IMR-90 (cell line): Measurements from ENCODE around the gene OR14I1. TPM values are rescaled to one million over a fixed set of nuclear protein-coding genes. Genes with fewer than 3 reads are reported as not detected.

Source experiments
- ATAC-seq: fragments of 200-7000 bp; cut with Tn5 transposase; 2 replicates; pipeline ENCODE4 v1.9.1; 2020; ENCODE audit warnings: low read depth, mild to moderate bottlenecking, moderate library complexity
- BruUV-seq: library from RNA; stranded (reverse); fragments of 400-500 nt; replicated peaks from 2 replicates; lab custom pipeline; 2021; lab: Mats Ljungman, UMichigan
- CTCF ChIA-PET: fragments of 300-600 bp; formaldehyde crosslinking; extraction: SDS; loops from one replicate; lab custom pipeline; 2021; ENCODE audit warnings: antibody characterized with exemption; lab: Yijun Ruan, JAX
- POLR2A ChIA-PET: fragments of 300-600 bp; sonication (Branson Sonifier 250); formaldehyde crosslinking; loops from one replicate; lab custom pipeline; 2022; ENCODE audit warnings: antibody characterized with exemption; ENCODE audit not compliant: unreplicated experiment; lab: Charles Lee
- DNase-seq: peaks from one replicate; pipeline ENCODE4 v3.0.0; 2013
- H2AFZ ChIP-seq: replicated peaks from 2 replicates; pipeline ENCODE3; 2013; ENCODE audit warnings: low read length, mild to moderate bottlenecking; ENCODE audit not compliant: poor library complexity
- H2AK5ac ChIP-seq: 2 replicates; pipeline ENCODE4 v1.6.1; 2013; ENCODE audit warnings: low read depth, low read length, inconsistent platforms
- H2AK9ac ChIP-seq: replicated peaks from 2 replicates; pipeline ENCODE3; 2013; ENCODE audit warnings: mild to moderate bottlenecking, low read depth, low read length, moderate library complexity; ENCODE audit not compliant: poor library complexity
- H2BK120ac ChIP-seq: 2 replicates; pipeline ENCODE4 v1.6.1; 2013; ENCODE audit warnings: low read depth, low read length, inconsistent platforms
- H2BK15ac ChIP-seq: 3 replicates; pipeline ENCODE4 v1.6.1; 2013; ENCODE audit warnings: low read depth, low read length, inconsistent platforms
- H2BK20ac ChIP-seq: 2 replicates; pipeline ENCODE4 v1.6.1; 2013; ENCODE audit warnings: low read depth, mild to moderate bottlenecking, inconsistent platforms, low read length, moderate library complexity
- H2BK5ac ChIP-seq: 2 replicates; pipeline ENCODE4 v1.6.1; 2013; ENCODE audit warnings: mild to moderate bottlenecking, low read depth, low read length, inconsistent platforms; ENCODE audit not compliant: poor library complexity, severe bottlenecking
- H3K14ac ChIP-seq: replicated peaks from 2 replicates; pipeline ENCODE4 v1.6.1; 2013; ENCODE audit warnings: low read depth, low read length, inconsistent platforms
- H3K18ac ChIP-seq: 2 replicates; pipeline ENCODE4 v1.6.1; 2013; ENCODE audit warnings: low read depth, low read length, control low read depth
- H3K23ac ChIP-seq: 2 replicates; pipeline ENCODE4 v1.6.1; 2013; ENCODE audit warnings: low read depth, low read length, inconsistent platforms
- H3K27ac ChIP-seq: 2 replicates; pipeline ENCODE4 v1.5.1; 2013; ENCODE audit warnings: mild to moderate bottlenecking, control low read depth, low read length; ENCODE audit not compliant: insufficient read depth
- H3K27me3 ChIP-seq: 2 replicates; pipeline ENCODE4 v1.6.1; 2013; ENCODE audit warnings: low read length; ENCODE audit not compliant: control insufficient read depth, insufficient read depth
- H3K36me3 ChIP-seq: 2 replicates; pipeline ENCODE4 v1.6.1; 2013; ENCODE audit warnings: low read length, mixed read lengths; ENCODE audit not compliant: control insufficient read depth, insufficient read depth
- H3K4ac ChIP-seq: 2 replicates; pipeline ENCODE4 v1.6.1; 2013; ENCODE audit warnings: low read depth, low read length, inconsistent platforms
- H3K4me1 ChIP-seq: 2 replicates; pipeline ENCODE4 v1.6.1; 2013; ENCODE audit warnings: low read length, mixed read lengths; ENCODE audit not compliant: control insufficient read depth, insufficient read depth
- H3K4me2 ChIP-seq: 2 replicates; pipeline ENCODE4 v1.6.1; 2013; ENCODE audit warnings: low read depth, mild to moderate bottlenecking, control low read depth, low read length, moderate library complexity
- H3K4me3 ChIP-seq: 2 replicates; pipeline ENCODE4 v1.5.1; 2013; ENCODE audit warnings: low read depth, mild to moderate bottlenecking, control low read depth, low read length, moderate library complexity; ENCODE audit not compliant: insufficient read depth
- H3K56ac ChIP-seq: 2 replicates; pipeline ENCODE4 v1.6.1; 2013; ENCODE audit warnings: low read length, inconsistent platforms; ENCODE audit not compliant: insufficient read depth; ENCODE audit errors: extremely low read depth
- H3K79me1 ChIP-seq, 2 experiments: 2 replicates each; pipeline ENCODE4 v1.6.1; 2013; ENCODE audit warnings: low read length in 2 of 2, inconsistent platforms in 1 of 2, low read depth in 1 of 2
- H3K9ac ChIP-seq: 2 replicates; pipeline ENCODE4 v1.6.1; 2013; ENCODE audit warnings: low read depth, low read length, control low read depth
- H3K9me1 ChIP-seq: 2 replicates; pipeline ENCODE4 v1.6.1; 2013; ENCODE audit warnings: low read length, inconsistent platforms; ENCODE audit not compliant: insufficient read depth
- H3K9me3 ChIP-seq: 2 replicates; pipeline ENCODE4 v1.6.1; 2013; ENCODE audit warnings: low read length; ENCODE audit not compliant: control insufficient read depth, insufficient read depth
- H4K20me1 ChIP-seq: 2 replicates; pipeline ENCODE4 v1.6.1; 2013; ENCODE audit warnings: low read length, inconsistent platforms; ENCODE audit not compliant: insufficient read depth
- H4K5ac ChIP-seq: 2 replicates; pipeline ENCODE4 v1.6.1; 2013; ENCODE audit warnings: mild to moderate bottlenecking, low read depth, low read length, control low read depth
- H4K8ac ChIP-seq, 2 experiments: 2 replicates each; pipeline ENCODE4 v1.6.1; 2013; ENCODE audit warnings: low read depth in 2 of 2, low read length in 2 of 2, control low read depth in 1 of 2, inconsistent platforms in 1 of 2
- H4K91ac ChIP-seq: 2 replicates; pipeline ENCODE4 v1.6.1; 2013; ENCODE audit warnings: low read depth, low read length, inconsistent platforms; ENCODE audit not compliant: insufficient read depth
- CEBPB ChIP-seq: IDR thresholded peaks from 2 replicates; pipeline ENCODE4 v1.6.1; 2012; ENCODE audit warnings: low read depth, low read length, improper control_type of control experiment
- MAZ ChIP-seq: IDR thresholded peaks from 2 replicates; pipeline ENCODE4 v1.6.1; 2012; ENCODE audit warnings: low read depth, mild to moderate bottlenecking, low read length, improper control_type of control experiment, moderate library complexity, borderline replicate concordance
- RAD21 ChIP-seq: IDR thresholded peaks from 2 replicates; pipeline ENCODE4 v1.6.1; 2012; ENCODE audit warnings: low read length, improper control_type of control experiment
- SMC3 ChIP-seq: fragments of 150-350 bp; IDR thresholded peaks from 2 replicates; pipeline ENCODE4 v1.6.1; 2016; ENCODE audit warnings: low read depth, mild to moderate bottlenecking, antibody characterized with exemption, low read length, moderate library complexity
- WGBS, 2 experiments: methylation state at CpG; one replicate each; pipeline versions ENCODE4 v1.1.5 to v1.1.7; 2013; ENCODE audit warnings: missing lambda C conversion rate in 2 of 2; ENCODE audit not compliant: insufficient read length in 1 of 2; ENCODE audit errors: extremely low coverage in 2 of 2; 5-methylcytosine and 5-hydroxymethylcytosine counted together
- dilution Hi-C: fragments of 300-500 bp; cut with HindIII; formaldehyde crosslinking; loops from one replicate; pipeline ENCODE4 v1.14.3; 2018; ENCODE audit warnings: low sequenced_read_pairs; ENCODE audit not compliant: unreplicated experiment
- in situ Hi-C: fragments of 300-500 bp; cut with MboI; formaldehyde crosslinking; loops from 3 replicates; pipeline ENCODE4 v1.14.3; 2019; ENCODE audit warnings: low sequenced_read_pairs, inconsistent platforms, mixed read lengths
- intact Hi-C: fragments of 100-400 bp; cut with micrococcal nuclease; formaldehyde crosslinking; loops from 2 replicates; pipeline ENCODE4 v1.10.0; 2022
- polyA plus RNA-seq, 3 experiments: library from polyadenylated mRNA; depleted of rRNA; stranded (reverse); fragments of >200 nt; gene quantifications; 2 replicates each; pipeline ENCODE4 v1.2.3, GENCODE V29; 2012; ENCODE audit warnings: low replicate concordance in 1 of 3
- total RNA-seq: library from RNA; depleted of rRNA; stranded (reverse); fragments of >200 nt; gene quantifications from 2 replicates; pipeline ENCODE4 v1.2.3, GENCODE V29; 2012

The OR14I1 gene
- total and polyA plus RNA-seq, 2 of the 4 experiments (the other 2 are of a cell fraction): not detected

DNA sequence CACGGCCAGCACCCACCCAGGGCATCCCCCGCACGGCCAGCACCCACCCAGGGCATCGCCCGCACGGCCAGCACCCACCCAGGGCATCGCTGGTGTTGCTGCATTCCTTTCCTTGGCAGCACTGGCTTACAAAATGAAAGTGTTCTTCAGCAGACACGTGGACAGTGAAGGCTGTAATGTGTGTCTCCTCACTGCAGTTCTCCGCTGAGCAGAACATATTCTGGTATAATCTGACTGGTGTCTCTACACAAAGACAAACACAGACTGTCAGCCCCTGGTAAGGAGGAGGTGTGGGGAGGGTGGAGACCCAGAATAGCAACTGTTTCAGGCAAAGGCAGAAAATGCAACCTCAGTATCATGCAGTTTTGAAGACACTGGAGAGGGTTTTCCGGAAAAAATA is 45.6 kb upstream of the OR14I1 start:
- ATAC-seq (no peak), DNase-seq (no peak)
- H3K9me1 ChIP-seq: no peaks in the 10 kb centered on the region
- no peak overlapping the region for H3K27ac ChIP-seq
- H3K4ac ChIP-seq: no peak overlapping the region
- H2AK9ac ChIP-seq: no peak overlapping the region
- no peak overlapping the region for H3K56ac ChIP-seq
- no peak overlapping the region for H3K4me3 ChIP-seq
- in situ Hi-C loops (no loop called here), intact Hi-C loops (no loop called here), dilution Hi-C loops (no loop called here)
- H3K9ac ChIP-seq: no peak overlapping the region
- no CpG with 5 or more reads among the region's 10 CpGs for WGBS, 2 experiments
- no peak overlapping the region for H2BK20ac ChIP-seq
- no peak overlapping the region for H3K23ac ChIP-seq
- no TSS peak for BruUV-seq
- peaks cover 8% of the 10 kb centered on the region; the same call in 1 of the 2 replicates for H3K9me3 ChIP-seq
- no peak overlapping the region for H4K5ac ChIP-seq
- no peak overlapping the region for H3K18ac ChIP-seq
- no peaks in the 10 kb centered on the region for H3K36me3 ChIP-seq
- H2BK120ac ChIP-seq: no peak overlapping the region
- no peak overlapping the region for H2BK5ac ChIP-seq
- H4K91ac ChIP-seq: no peak overlapping the region
- no peak overlapping the region for H4K8ac ChIP-seq
- no peaks in the 10 kb centered on the region for H3K27me3 ChIP-seq
- H3K14ac ChIP-seq: no peak overlapping the region
- no peak overlapping the region for H3K4me2 ChIP-seq
- no peaks in the 10 kb centered on the region for H3K79me1 ChIP-seq
- no peak overlapping the region for H2BK15ac ChIP-seq
- CTCF ChIA-PET: no interaction called here
- H3K4me1 ChIP-seq: no peaks in the 10 kb centered on the region
- H4K20me1 ChIP-seq: no peaks in the 10 kb centered on the region
- TF ChIP-seq MAZ: no peak
- TF ChIP-seq RAD21: no peak
- TF ChIP-seq CEBPB: no peak
- no peak for TF ChIP-seq SMC3
- no peak overlapping the region for H2AFZ ChIP-seq
- POLR2A ChIA-PET: no interaction called here
- no peak overlapping the region for H2AK5ac ChIP-seq
